Ovary (tissue), 9 donors: Measurements from ENCODE around the gene S100PBP. TPM values are rescaled to one million over a fixed set of nuclear protein-coding genes. Genes with fewer than 3 reads are reported as not detected.

Experiments
- DNase-seq, 5 donors: peaks; one replicate each; pipeline ENCODE4 v3.0.0-alpha.2; 2019 to 2020
- H3K27ac ChIP-seq, 2 donors: fragments of 200-600 bp; one replicate each; pipeline versions ENCODE4 v1.5.1 to v1.8.0; 2019 to 2022
- H3K27me3 ChIP-seq: fragments of 200-600 bp; one replicate; pipeline ENCODE4 v1.8.0; 2022
- H3K36me3 ChIP-seq: fragments of 200-600 bp; sonication (generic); one replicate; pipeline ENCODE4 v1.5.1; 2019
- H3K4me1 ChIP-seq: one replicate; pipeline ENCODE4 v1.8.1; 2013; ENCODE audit warnings: mild to moderate bottlenecking, moderate library complexity; ENCODE audit not compliant: insufficient read depth
- H3K4me3 ChIP-seq: fragments of 200-600 bp; sonication (generic); one replicate; pipeline ENCODE4 v1.5.1; 2017
- H3K9me3 ChIP-seq, 2 donors: fragments of 200-600 bp in 1 of 2; sonication (generic) in 1 of 2; one replicate each; pipeline versions ENCODE4 v1.5.1 to v1.8.1; 2013 to 2019; ENCODE audit warnings: mild to moderate bottlenecking in 1 of 2, moderate library complexity in 1 of 2
- CTCF ChIP-seq, 3 donors: fragments of 450-650 bp in 2 of 3; fragments of 200-600 bp in 1 of 3; IDR thresholded peaks; one replicate each; pipeline versions ENCODE4 v1.5.1 to v1.8.0; 2016 to 2022; ENCODE audit warnings: antibody characterized with exemption in 3 of 3, mild to moderate bottlenecking in 1 of 3
- EP300 ChIP-seq: sonication (generic); formaldehyde crosslinking; IDR thresholded peaks from one replicate; pipeline ENCODE4 v1.6.1; 2017; ENCODE audit warnings: antibody characterized with exemption
- POLR2A ChIP-seq: fragments of 450-650 bp; IDR thresholded peaks from one replicate; pipeline ENCODE4 v1.6.1; 2017; ENCODE audit warnings: antibody characterized with exemption, mild to moderate bottlenecking, moderate library complexity
- WGBS, 3 donors: extraction: QIAGEN DNeasy Blood & Tissue Kit in 1 of 3; methylation state at CpG; one replicate each; pipeline versions ENCODE4 v1.1.5 to v1.1.7; 2013 to 2017; 5-methylcytosine and 5-hydroxymethylcytosine counted together
- intact Hi-C, 4 donors: fragments of 100-400 bp; cut with DNase I; formaldehyde crosslinking; loops; one replicate each; pipeline versions ENCODE4 v1.11.0 to v1.15.1; 2022 to 2023
- polyA plus RNA-seq, 2 donors: library from polyadenylated mRNA; stranded (reverse); fragments of 200-250 nt in 1 of 2; fragments of 350-450 nt in 1 of 2; fragmentation: Illumina TruSeq in 1 of 2; extraction: RNeasy Lipid Tissue Mini Kit (QIAGEN cat#74804) in 1 of 2; gene quantifications; one replicate each; pipeline ENCODE4 v1.2.3, GENCODE V29; 2013 to 2014
- total RNA-seq, 7 donors: library from RNA; depleted of rRNA in 2 of 7; stranded (reverse); fragments of >200 nt in 2 of 7; fragmentation: NEBNext Ultra II Directional in 3 of 7; extraction: Animal tissue kit (Norgen Biotek cat#: 25700) in 3 of 7; gene quantifications; one replicate each; pipeline versions ENCODE4 v1.1.0 to v1.2.4, GENCODE V29; 2016 to 2023
- donor health status: DM: no; HTN: no; CAD: no; lungs with moderate emphysema.
- donor health status: DM: no; HTN: no; CAD: no.
- donor health status: Bipolar disorder and iron deficiency.
- donor health status: DM: yes; HTN: yes; CAD: no.
- donor health status: DM: no; HTN: no; CAD: no.
- donor health status: DM: yes; HTN: yes; CAD: no.

S100PBP gene
- total and polyA plus RNA-seq, 9 donors = 18.1 to 64.2 (median 42.6) TPM

DNA sequence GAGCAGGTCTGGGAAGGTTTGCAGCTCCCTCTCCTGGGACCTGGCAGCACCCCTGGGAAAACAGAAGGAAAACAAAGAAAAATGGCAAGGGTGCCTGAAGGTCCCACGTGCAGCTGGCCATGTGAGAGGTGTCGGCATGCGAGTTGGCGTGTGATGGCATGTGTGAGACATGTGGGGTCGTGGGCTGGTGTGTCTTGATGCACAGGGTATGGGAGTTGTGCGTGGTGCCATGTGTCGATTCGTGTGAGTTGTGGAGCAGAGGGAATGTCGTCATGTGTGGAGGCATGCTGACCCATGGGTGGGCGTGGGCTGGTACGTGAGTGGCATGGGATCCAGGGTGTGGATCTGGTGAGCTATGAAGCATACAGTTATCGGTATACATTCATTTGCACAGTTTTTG lies 70.2 kb downstream of the S100PBP start:
- 81 to 84% (median 82%) methylated on average over 12 of the region's 12 CpGs for WGBS, 3 donors
- H3K27me3 ChIP-seq = no peaks in the 10 kb centered on the region
- no peak overlapping the region for H3K27ac ChIP-seq
- no peaks in the 10 kb centered on the region for H3K4me1 ChIP-seq
- peak in 1 of 5 donors; percentile 21 for DNase-seq
- no peak overlapping the region for H3K4me3 ChIP-seq
- no peaks in the 10 kb centered on the region for H3K9me3 ChIP-seq
- H3K36me3 ChIP-seq = no peaks in the 10 kb centered on the region
- intact Hi-C loops = no loop called here
- TF ChIP-seq POLR2A = no peak
- TF ChIP-seq CTCF (IDR thresholded peaks at IDR 0.05) = no peak
- TF ChIP-seq EP300 = no peak

- peak in 1 of 5 donors; percentile 11 for DNase-seq
- Histone ChIP-seq H3K4me1 (no peaks in the 10 kb centered on the region), H3K36me3 (no peaks in the 10 kb centered on the region), H3K27me3 (no peaks in the 10 kb centered on the region), H3K4me3 (no peak overlapping the region), H3K27ac (no peak overlapping the region), H3K9me3 (no peaks in the 10 kb centered on the region)
- WGBS, 3 donors = 81 to 90% (median 86%) methylated on average over 3 of the region's 3 CpGs
- TF ChIP-seq EP300 (no peak), CTCF (IDR thresholded peaks at IDR 0.05) (no peak), POLR2A (no peak)
- intact Hi-C loops = no loop called here
Measured at GRCh38 chr1:32888134-32888533, 70.7 kb downstream of the S100PBP start.

DNA sequence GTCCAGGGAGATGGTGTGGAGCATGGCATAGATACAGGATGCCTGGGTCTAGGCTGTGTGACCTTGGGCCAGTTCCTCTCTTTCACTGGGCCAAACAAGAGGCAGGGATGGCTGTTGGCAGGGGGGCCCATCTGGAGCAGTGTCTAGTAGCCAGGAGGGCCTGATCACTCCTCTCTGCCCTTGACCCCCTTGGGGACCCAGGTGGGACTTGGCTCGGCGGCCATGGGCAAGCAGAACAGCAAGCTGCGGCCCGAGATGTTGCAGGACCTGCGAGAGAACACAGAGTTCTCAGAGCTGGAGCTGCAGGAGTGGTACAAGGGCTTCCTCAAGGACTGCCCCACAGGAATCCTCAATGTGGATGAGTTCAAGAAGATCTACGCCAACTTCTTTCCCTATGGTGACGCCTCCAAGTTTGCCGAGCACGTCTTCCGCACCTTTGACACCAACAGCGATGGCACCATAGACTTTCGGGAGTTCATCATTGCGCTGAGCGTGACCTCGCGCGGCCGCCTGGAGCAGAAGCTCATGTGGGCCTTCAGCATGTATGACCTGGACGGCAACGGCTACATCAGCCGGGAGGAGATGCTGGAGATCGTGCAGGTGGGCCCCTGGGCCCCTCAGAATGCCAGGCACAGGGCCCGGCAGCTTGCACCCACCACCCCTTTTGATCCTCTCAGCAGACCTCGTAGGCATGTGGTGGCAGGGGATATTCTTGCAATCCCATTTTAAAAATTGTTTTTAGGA lies 71.4 kb downstream of the S100PBP start:
- no peaks in the 10 kb centered on the region for H3K27me3 ChIP-seq
- H3K4me1 ChIP-seq = peaks cover 2% of the 10 kb centered on the region
- H3K9me3 ChIP-seq = no peaks in the 10 kb centered on the region
- intact Hi-C loops = no loop called here
- no peak overlapping the region for H3K4me3 ChIP-seq
- no peak overlapping the region for H3K27ac ChIP-seq
- DNase-seq = peak in 1 of 5 donors; percentile 22
- WGBS, 3 donors = 88 to 93% (median 91%) methylated on average over 24 of the region's 24 CpGs
- no peaks in the 10 kb centered on the region for H3K36me3 ChIP-seq
- TF ChIP-seq CTCF (IDR thresholded peaks at IDR 0.05) = no peak
- no peak for TF ChIP-seq POLR2A
- TF ChIP-seq EP300 = no peak

- Histone ChIP-seq H3K36me3 (no peaks in the 10 kb centered on the region), H3K4me3 (no peak overlapping the region), H3K27ac (no peak overlapping the region), H3K4me1 (peaks cover 2% of the 10 kb centered on the region), H3K27me3 (no peaks in the 10 kb centered on the region), H3K9me3 (no peaks in the 10 kb centered on the region)
- 75 to 78% (median 76%) methylated on average over 3 of the region's 3 CpGs for WGBS, 3 donors
- intact Hi-C loops = no loop called here
- no peak for DNase-seq
- no peak for TF ChIP-seq POLR2A
- no peak for TF ChIP-seq EP300
- no peak for TF ChIP-seq CTCF (IDR thresholded peaks at IDR 0.05)
Measured at GRCh38 chr1:32889731-32890278, 72.4 kb downstream of the S100PBP start.
